ENCODE measurements around the gene MRPL36.
"Not testable (repeated sequence)": the region's sequence is repeated elsewhere in the genome, so short reads cannot be mapped to it uniquely, and the experiment has no call there.

- not testable (repeated sequence) for TF ChIP-seq REST (IDR thresholded peaks at IDR 0.05; ENCODE audit: unreplicated experiment); CTCF (conservative IDR thresholded peaks at IDR 0.05; ENCODE audit: low read depth in 2 of 2); EZH2 (IDR thresholded peaks at IDR 0.05; ENCODE audit: low read depth, unreplicated experiment); ZNF114 (CRISPR knock-in tag; IDR thresholded peaks at IDR 0.05); POLR2AphosphoS5 (IDR thresholded peaks at IDR 0.05; ENCODE audit: low read depth); EZH2phosphoT487 (IDR thresholded peaks at IDR 0.05; ENCODE audit: unreplicated experiment); CREB1 (CRISPR knock-in tag; IDR thresholded peaks at IDR 0.05; ENCODE audit: low read depth); ZNF462 (CRISPR knock-in tag; IDR thresholded peaks at IDR 0.05); ETS1 (IDR thresholded peaks at IDR 0.05)
These were observed 17.0 kb upstream of the MRPL36 start for GRCh38 chr5:1816495-1817089.

Data from GM23338 (cell line).